Measurements from ENCODE around the gene THSD7A.

- TF ChIP-seq, protein P1, sequence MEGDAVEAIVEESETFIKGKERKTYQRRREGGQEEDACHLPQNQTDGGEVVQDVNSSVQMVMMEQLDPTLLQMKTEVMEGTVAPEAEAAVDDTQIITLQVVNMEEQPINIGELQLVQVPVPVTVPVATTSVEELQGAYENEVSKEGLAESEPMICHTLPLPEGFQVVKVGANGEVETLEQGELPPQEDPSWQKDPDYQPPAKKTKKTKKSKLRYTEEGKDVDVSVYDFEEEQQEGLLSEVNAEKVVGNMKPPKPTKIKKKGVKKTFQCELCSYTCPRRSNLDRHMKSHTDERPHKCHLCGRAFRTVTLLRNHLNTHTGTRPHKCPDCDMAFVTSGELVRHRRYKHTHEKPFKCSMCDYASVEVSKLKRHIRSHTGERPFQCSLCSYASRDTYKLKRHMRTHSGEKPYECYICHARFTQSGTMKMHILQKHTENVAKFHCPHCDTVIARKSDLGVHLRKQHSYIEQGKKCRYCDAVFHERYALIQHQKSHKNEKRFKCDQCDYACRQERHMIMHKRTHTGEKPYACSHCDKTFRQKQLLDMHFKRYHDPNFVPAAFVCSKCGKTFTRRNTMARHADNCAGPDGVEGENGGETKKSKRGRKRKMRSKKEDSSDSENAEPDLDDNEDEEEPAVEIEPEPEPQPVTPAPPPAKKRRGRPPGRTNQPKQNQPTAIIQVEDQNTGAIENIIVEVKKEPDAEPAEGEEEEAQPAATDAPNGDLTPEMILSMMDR (IDR thresholded peaks at IDR 0.05; ENCODE audit: low read length) = no peak
- TF ChIP-seq EZH2 (optimal IDR thresholded peaks at IDR 0.05; ENCODE audit: low read depth, low read length) = no peak
- TF ChIP-seq EZH2phosphoT487 (IDR thresholded peaks at IDR 0.05; ENCODE audit: low read length) = no peak
Measured at GRCh38 chr7:11332186-11332864, 499.7 kb downstream of the THSD7A start.
